OCI-LY3 (cell line): ENCODE data around the gene SPATA6L.

Experiments
- H2AFZ ChIP-seq: fragments of 200-600, 300-600 bp; shearing (Covaris generic); 2 replicates; pipeline ENCODE4 v1.6.0; 2014; ENCODE audit warnings: antibody characterized with exemption, low read depth, low read length
- H3K27ac ChIP-seq: fragments of 200-600, 300-600 bp; sonication (generic); 2 replicates; pipeline ENCODE4 v1.5.1; 2014; ENCODE audit warnings: mild to moderate bottlenecking, low read length, moderate library complexity, mixed read lengths
- H3K27me3 ChIP-seq: fragments of 200-600, 300-600 bp; sonication (generic); 2 replicates; pipeline ENCODE4 v1.6.1; 2014; ENCODE audit warnings: low read depth, low read length, mixed read lengths
- H3K36me3 ChIP-seq: fragments of 200-600, 300-600 bp; sonication (generic); replicated peaks from 2 replicates; pipeline ENCODE3; 2014; ENCODE audit warnings: low read depth, low read length, mixed read lengths
- H3K4me1 ChIP-seq: fragments of 300-600, 200-600 bp; sonication (generic); 2 replicates; pipeline ENCODE4 v1.6.1; 2014; ENCODE audit warnings: low read length, mixed read lengths
- H3K4me2 ChIP-seq: fragments of 200-600, 300-600 bp; sonication (generic); 2 replicates; pipeline ENCODE4 v1.6.1; 2014; ENCODE audit warnings: low read length, mixed read lengths
- H3K4me3 ChIP-seq: fragments of 300-600, 200-600 bp; sonication (generic); 2 replicates; pipeline ENCODE4 v1.5.1; 2014; ENCODE audit warnings: antibody characterized with exemption, mild to moderate bottlenecking, low read length, moderate library complexity
- H3K79me2 ChIP-seq: fragments of 300-600, 200-600 bp; shearing (Covaris generic); 2 replicates; pipeline ENCODE4 v1.6.1; 2014; ENCODE audit warnings: mild to moderate bottlenecking, low read length, mixed read lengths
- H3K9ac ChIP-seq: fragments of 300-600, 200-600 bp; shearing (Covaris generic); 2 replicates; pipeline ENCODE4 v1.6.0; 2014; ENCODE audit warnings: mild to moderate bottlenecking, low read length, moderate library complexity
- H3K9me3 ChIP-seq: fragments of 200-600, 300-600 bp; shearing (Covaris generic); 2 replicates; pipeline ENCODE4 v1.6.1; 2014; ENCODE audit warnings: low read length, mixed read lengths; ENCODE audit not compliant: insufficient read depth
- H4K20me1 ChIP-seq: fragments of 200-600, 300-600 bp; sonication (generic); 2 replicates; pipeline ENCODE4 v1.6.1; 2016; ENCODE audit warnings: low read length, mixed read lengths; ENCODE audit not compliant: insufficient read depth
- EZH2phosphoT487 ChIP-seq: fragments of 200-600 bp; shearing (Covaris generic); IDR thresholded peaks from 2 replicates; pipeline ENCODE4 v1.6.1; 2018; ENCODE audit warnings: antibody characterized with exemption, mixed run types, low read depth
- TF ChIP-seq, protein P1 (sequence below): fragments of 200-600, 300-600 bp; sonication (generic); IDR thresholded peaks from 2 replicates; pipeline ENCODE4 v1.5.1; 2014; ENCODE audit warnings: antibody characterized with exemption, low read length, low read depth

Gene SPATA6L

DNA sequence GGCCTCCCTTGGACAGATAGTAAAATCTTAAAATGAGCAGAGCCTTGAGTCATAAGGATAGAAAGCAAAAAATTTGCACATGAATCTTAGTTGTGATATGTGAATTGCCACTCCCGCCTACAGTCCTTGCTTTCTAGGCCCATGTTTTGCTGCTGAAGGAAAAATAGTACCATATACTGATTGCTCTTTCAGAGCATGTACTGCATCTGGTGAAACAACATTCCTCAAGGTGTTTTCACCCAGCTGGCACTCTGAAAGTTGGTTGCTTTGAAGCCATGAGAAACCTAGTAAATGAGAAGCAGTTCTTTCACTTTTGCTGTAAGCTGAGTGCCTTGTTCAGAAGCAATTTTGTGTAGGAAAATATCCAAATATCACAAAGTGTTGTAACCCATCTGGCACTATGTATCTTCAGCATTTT, 23.4 kb upstream of the SPATA6L start:
- Histone ChIP-seq H3K27ac (peak overlapping the region; percentile 88), H3K9ac (peak overlapping the region; percentile 19), H2AFZ (no peak overlapping the region), H3K79me2 (peaks cover 11% of the 10 kb centered on the region), H3K27me3 (no peaks in the 10 kb centered on the region), H3K4me3 (peak overlapping the region; percentile 59), H3K4me1 (peaks cover 23% of the 10 kb centered on the region), H4K20me1 (peaks cover 11% of the 10 kb centered on the region; the same call in 1 of the 2 replicates), H3K9me3 (no peaks in the 10 kb centered on the region), H3K36me3 (peaks cover 19% of the 10 kb centered on the region), H3K4me2 (peak overlapping the region; percentile 76)
- TF ChIP-seq, protein P1, sequence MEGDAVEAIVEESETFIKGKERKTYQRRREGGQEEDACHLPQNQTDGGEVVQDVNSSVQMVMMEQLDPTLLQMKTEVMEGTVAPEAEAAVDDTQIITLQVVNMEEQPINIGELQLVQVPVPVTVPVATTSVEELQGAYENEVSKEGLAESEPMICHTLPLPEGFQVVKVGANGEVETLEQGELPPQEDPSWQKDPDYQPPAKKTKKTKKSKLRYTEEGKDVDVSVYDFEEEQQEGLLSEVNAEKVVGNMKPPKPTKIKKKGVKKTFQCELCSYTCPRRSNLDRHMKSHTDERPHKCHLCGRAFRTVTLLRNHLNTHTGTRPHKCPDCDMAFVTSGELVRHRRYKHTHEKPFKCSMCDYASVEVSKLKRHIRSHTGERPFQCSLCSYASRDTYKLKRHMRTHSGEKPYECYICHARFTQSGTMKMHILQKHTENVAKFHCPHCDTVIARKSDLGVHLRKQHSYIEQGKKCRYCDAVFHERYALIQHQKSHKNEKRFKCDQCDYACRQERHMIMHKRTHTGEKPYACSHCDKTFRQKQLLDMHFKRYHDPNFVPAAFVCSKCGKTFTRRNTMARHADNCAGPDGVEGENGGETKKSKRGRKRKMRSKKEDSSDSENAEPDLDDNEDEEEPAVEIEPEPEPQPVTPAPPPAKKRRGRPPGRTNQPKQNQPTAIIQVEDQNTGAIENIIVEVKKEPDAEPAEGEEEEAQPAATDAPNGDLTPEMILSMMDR: no peak
- TF ChIP-seq EZH2phosphoT487: no peak

DNA sequence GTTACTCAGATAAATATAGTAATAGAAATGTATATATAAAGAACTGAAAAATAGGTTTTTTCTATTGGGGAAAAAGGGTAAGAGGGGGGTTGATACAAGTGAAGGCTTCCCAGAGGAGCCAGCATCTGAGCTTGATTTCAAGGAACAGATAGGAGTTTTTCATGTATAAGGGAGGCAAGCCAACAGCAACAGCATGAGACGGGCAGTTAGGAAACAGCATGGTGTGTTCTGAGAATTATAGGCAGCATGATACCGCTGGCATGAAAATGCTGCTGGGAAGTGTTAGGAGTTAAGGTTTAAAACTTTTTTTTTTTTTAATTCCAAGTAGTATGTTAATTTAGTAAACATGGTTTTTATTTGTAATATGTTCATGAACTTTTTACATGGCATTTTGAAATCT, 22.7 kb upstream of the SPATA6L start:
- TF ChIP-seq, protein P1: no peak

DNA sequence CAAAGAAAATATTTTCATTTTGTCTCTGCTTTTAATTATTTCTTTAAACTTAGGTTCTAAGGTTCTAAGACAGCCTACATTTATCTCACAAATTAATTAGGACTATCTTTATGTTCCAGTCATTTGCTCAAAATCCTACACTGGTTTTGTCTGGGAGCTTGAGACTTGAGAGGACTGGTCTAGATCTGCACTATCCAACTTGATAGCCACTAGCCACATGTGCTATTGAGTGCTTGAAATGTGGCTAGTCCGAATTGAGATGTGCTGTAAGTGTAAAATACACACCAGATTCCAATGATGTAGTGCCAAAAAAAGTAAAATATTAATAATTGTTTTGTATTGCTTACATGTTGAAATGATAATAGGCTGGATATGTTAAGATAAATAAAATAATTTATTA, 20.3 kb upstream of the SPATA6L start:
- peaks cover 23% of the 10 kb centered on the region for H3K4me1 ChIP-seq
- H3K27me3 ChIP-seq: no peaks in the 10 kb centered on the region
- peaks cover 25% of the 10 kb centered on the region for H3K79me2 ChIP-seq
- TF ChIP-seq EZH2phosphoT487: no peak
- TF ChIP-seq, protein P1: no peak
- H2AFZ ChIP-seq: no peak overlapping the region
- no peak overlapping the region for H3K4me2 ChIP-seq
- H3K27ac ChIP-seq: no peak overlapping the region
- no peak overlapping the region for H3K9ac ChIP-seq
- peaks cover 16% of the 10 kb centered on the region; the same call in 1 of the 2 replicates for H4K20me1 ChIP-seq
- H3K36me3 ChIP-seq: peaks cover 16% of the 10 kb centered on the region
- H3K9me3 ChIP-seq: no peaks in the 10 kb centered on the region
- H3K4me3 ChIP-seq: no peak overlapping the region

More for the DNA sequence above, 22.7 kb upstream of the SPATA6L start:
- Histone ChIP-seq H3K4me3 (no peak overlapping the region), H3K27ac (peak overlapping the region; percentile 88), H3K4me2 (peak overlapping the region; percentile 76), H3K4me1 (peaks cover 23% of the 10 kb centered on the region), H4K20me1 (peaks cover 11% of the 10 kb centered on the region; the same call in 1 of the 2 replicates), H3K79me2 (peaks cover 11% of the 10 kb centered on the region), H2AFZ (no peak overlapping the region), H3K36me3 (peaks cover 19% of the 10 kb centered on the region), H3K27me3 (no peaks in the 10 kb centered on the region), H3K9me3 (no peaks in the 10 kb centered on the region), H3K9ac (no peak overlapping the region)

DNA sequence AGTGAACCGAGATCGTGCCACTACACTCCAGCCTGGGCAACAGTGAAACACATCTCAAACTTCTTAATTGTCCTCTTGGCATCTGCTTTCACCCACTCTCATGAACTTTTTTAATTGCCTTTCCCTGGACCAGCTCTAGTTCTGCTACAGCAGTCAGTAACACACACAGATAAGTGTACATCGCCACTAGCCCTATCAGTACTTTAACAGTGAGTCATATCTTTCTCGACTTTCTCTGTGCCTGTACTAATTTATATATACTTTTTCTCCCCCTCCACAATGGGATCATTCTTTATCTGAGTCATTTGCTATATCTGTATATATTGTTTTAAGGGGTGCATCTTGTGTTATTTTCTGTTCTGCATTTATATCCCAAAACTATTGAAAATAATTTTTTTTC, 19.8 kb upstream of the SPATA6L start:
- Histone ChIP-seq H3K9ac (no peak overlapping the region), H3K9me3 (no peaks in the 10 kb centered on the region), H4K20me1 (peaks cover 16% of the 10 kb centered on the region; the same call in 1 of the 2 replicates), H3K4me2 (no peak overlapping the region), H3K4me3 (no peak overlapping the region), H3K27ac (no peak overlapping the region), H3K27me3 (no peaks in the 10 kb centered on the region), H3K36me3 (peaks cover 12% of the 10 kb centered on the region), H3K79me2 (peaks cover 26% of the 10 kb centered on the region), H2AFZ (no peak overlapping the region), H3K4me1 (peaks cover 26% of the 10 kb centered on the region)
- no peak for TF ChIP-seq EZH2phosphoT487

DNA sequence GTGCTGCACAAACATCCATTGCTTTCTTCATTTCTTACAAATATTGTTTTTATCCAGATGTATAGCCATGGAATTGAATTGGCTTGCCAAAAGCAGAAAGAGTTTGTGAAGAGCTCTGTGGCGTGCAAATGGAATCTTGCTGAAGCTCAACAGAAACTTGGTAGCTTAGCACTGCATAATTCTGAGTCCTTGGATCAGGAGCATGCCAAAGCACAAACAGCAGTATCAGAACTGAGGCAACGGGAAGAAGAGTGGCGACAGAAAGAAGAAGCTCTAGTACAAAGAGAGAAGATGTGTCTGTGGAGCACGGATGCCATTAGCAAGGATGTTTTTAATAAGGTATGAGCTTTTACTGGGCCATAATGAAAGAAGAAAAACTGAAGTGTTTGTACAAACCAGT, 18.5 kb upstream of the SPATA6L start:
- no peak overlapping the region for H3K9ac ChIP-seq
- no peak overlapping the region for H3K4me2 ChIP-seq
- H3K9me3 ChIP-seq: no peaks in the 10 kb centered on the region
- H3K36me3 ChIP-seq: peaks cover 8% of the 10 kb centered on the region
- H3K4me1 ChIP-seq: peaks cover 22% of the 10 kb centered on the region
- H2AFZ ChIP-seq: no peak overlapping the region
- no peaks in the 10 kb centered on the region for H3K27me3 ChIP-seq
- no peak for TF ChIP-seq EZH2phosphoT487
- TF ChIP-seq, protein P1: no peak
- H3K4me3 ChIP-seq: no peak overlapping the region
- H3K27ac ChIP-seq: no peak overlapping the region
- H4K20me1 ChIP-seq: peaks cover 7% of the 10 kb centered on the region; the same call in 1 of the 2 replicates
- H3K79me2 ChIP-seq: peaks cover 35% of the 10 kb centered on the region
